ENCODE data around the gene KIF21A. TPM values are rescaled to one million over a fixed set of nuclear protein-coding genes. Genes with fewer than 3 reads are reported as not detected.
"Not testable (repeated sequence)": the region's sequence is repeated elsewhere in the genome, so short reads cannot be mapped to it uniquely, and the experiment has no call there.

Gene KIF21A
- total and polyA plus RNA-seq, 2 donors (not counting 1 experiment from before 2014, with no cell fraction given): 2.5 to 5.9 TPM

DNA sequence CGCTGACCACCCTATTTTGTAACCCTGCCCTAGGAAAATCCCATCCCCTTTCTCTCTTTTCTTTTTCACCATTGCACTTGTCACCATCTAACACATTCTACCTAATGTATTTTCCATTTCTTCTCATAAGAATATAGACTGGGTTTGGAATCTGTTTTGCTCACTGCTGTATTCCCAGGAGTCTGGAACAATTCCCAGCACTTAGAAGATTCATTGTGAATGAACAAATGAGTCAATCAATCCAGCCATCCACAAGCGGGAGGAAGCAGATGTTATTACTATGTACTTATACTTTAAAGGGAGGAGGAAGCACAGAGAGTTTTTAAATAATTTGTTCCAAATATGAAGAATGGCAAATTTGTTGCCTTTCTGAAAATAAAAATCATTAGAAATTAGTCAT is 142.1 kb downstream of the KIF21A start:
- no peak overlapping the region for H3K4me2 ChIP-seq (ENCODE audit: extremely low read depth, insufficient read depth, low read length)
- no peak overlapping the region for H3K9ac ChIP-seq (ENCODE audit: insufficient read depth, low read length)
- H3K9me3 ChIP-seq (ENCODE audit: control insufficient read depth, insufficient read depth, low read depth, low read length): no peaks in the 10 kb centered on the region
- no peak overlapping the region for H2AFZ ChIP-seq (ENCODE audit: low read length)
- H3K36me3 ChIP-seq (ENCODE audit: control insufficient read depth, insufficient read depth, low read length): no peaks in the 10 kb centered on the region
- H3K27ac ChIP-seq (ENCODE audit: insufficient read depth, low read length): no peak overlapping the region
- TF ChIP-seq, protein P1, sequence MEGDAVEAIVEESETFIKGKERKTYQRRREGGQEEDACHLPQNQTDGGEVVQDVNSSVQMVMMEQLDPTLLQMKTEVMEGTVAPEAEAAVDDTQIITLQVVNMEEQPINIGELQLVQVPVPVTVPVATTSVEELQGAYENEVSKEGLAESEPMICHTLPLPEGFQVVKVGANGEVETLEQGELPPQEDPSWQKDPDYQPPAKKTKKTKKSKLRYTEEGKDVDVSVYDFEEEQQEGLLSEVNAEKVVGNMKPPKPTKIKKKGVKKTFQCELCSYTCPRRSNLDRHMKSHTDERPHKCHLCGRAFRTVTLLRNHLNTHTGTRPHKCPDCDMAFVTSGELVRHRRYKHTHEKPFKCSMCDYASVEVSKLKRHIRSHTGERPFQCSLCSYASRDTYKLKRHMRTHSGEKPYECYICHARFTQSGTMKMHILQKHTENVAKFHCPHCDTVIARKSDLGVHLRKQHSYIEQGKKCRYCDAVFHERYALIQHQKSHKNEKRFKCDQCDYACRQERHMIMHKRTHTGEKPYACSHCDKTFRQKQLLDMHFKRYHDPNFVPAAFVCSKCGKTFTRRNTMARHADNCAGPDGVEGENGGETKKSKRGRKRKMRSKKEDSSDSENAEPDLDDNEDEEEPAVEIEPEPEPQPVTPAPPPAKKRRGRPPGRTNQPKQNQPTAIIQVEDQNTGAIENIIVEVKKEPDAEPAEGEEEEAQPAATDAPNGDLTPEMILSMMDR (conservative IDR thresholded peaks at IDR 0.05 in 1 of 2, IDR thresholded peaks at IDR 0.05 in 1 of 2; ENCODE audit: low read depth in 1 of 2, low read length in 2 of 2): no peak
- no peak for TF ChIP-seq EZH2 (IDR thresholded peaks at IDR 0.05; ENCODE audit: low read length, missing control alignments)
- no peaks in the 10 kb centered on the region for H3K79me2 ChIP-seq (ENCODE audit: control insufficient read depth, insufficient read depth, low read length)
- H4K20me1 ChIP-seq (ENCODE audit: control insufficient read depth, extremely low read depth, insufficient read depth, low read length): no peaks in the 10 kb centered on the region
- H3K4me1 ChIP-seq (ENCODE audit: control insufficient read depth, extremely low read depth, insufficient read depth, low read length): no peaks in the 10 kb centered on the region
- no peak overlapping the region for H3K4me3 ChIP-seq (replicated peaks in 1 of 4; ENCODE audit: control extremely low read depth in 1 of 4, insufficient read depth in 1 of 4, low read depth in 3 of 4, low read length in 4 of 4)
- DNase-seq (ENCODE audit: low read depth in 2 of 2): peak; percentile 15 to 41
- no peaks in the 10 kb centered on the region for H3K27me3 ChIP-seq (ENCODE audit: control insufficient read depth, insufficient read depth, low read length)

DNA sequence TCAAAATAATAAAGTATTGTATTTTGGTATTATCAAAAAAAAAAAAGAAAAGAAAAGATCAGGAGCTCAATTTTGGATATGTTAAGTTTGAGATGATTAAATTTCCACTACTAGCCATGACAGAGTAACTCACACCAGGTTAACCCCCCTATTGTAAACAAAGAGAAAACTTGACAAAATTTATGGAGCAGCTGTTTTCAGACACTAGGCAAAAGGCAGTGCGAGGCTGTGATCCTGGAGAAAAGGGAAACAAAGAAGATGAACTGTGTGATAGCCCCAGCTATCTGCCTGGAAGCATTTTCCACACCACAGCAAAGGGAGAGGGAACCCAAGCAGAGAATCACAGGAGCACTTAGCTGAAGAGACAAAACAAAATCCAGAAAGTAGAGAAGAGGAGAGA is 145.0 kb downstream of the KIF21A start:
- no peaks in the 10 kb centered on the region for H4K20me1 ChIP-seq (ENCODE audit: control insufficient read depth, extremely low read depth, insufficient read depth, low read length)
- no peak for DNase-seq (ENCODE audit: low read depth in 2 of 2)
- no peaks in the 10 kb centered on the region for H3K36me3 ChIP-seq (ENCODE audit: control insufficient read depth, insufficient read depth, low read length)
- no peak overlapping the region for H3K27ac ChIP-seq (ENCODE audit: insufficient read depth, low read length)
- no peak overlapping the region for H3K4me3 ChIP-seq (replicated peaks in 1 of 4; ENCODE audit: control extremely low read depth in 1 of 4, insufficient read depth in 1 of 4, low read depth in 3 of 4, low read length in 4 of 4)
- no peaks in the 10 kb centered on the region for H3K79me2 ChIP-seq (ENCODE audit: control insufficient read depth, insufficient read depth, low read length)
- no peaks in the 10 kb centered on the region for H3K4me1 ChIP-seq (ENCODE audit: control insufficient read depth, extremely low read depth, insufficient read depth, low read length)
- no peaks in the 10 kb centered on the region for H3K27me3 ChIP-seq (ENCODE audit: control insufficient read depth, insufficient read depth, low read length)
- no peaks in the 10 kb centered on the region for H3K9me3 ChIP-seq (ENCODE audit: control insufficient read depth, insufficient read depth, low read depth, low read length)
- H3K4me2 ChIP-seq (ENCODE audit: extremely low read depth, insufficient read depth, low read length): no peak overlapping the region
- no peak overlapping the region for H2AFZ ChIP-seq (ENCODE audit: low read length)
- no peak overlapping the region for H3K9ac ChIP-seq (ENCODE audit: insufficient read depth, low read length)
- no peak for TF ChIP-seq EZH2 (IDR thresholded peaks at IDR 0.05; ENCODE audit: low read length, missing control alignments)
- TF ChIP-seq, protein P1 (conservative IDR thresholded peaks at IDR 0.05 in 1 of 2, IDR thresholded peaks at IDR 0.05 in 1 of 2; ENCODE audit: low read depth in 1 of 2, low read length in 2 of 2): no peak

DNA sequence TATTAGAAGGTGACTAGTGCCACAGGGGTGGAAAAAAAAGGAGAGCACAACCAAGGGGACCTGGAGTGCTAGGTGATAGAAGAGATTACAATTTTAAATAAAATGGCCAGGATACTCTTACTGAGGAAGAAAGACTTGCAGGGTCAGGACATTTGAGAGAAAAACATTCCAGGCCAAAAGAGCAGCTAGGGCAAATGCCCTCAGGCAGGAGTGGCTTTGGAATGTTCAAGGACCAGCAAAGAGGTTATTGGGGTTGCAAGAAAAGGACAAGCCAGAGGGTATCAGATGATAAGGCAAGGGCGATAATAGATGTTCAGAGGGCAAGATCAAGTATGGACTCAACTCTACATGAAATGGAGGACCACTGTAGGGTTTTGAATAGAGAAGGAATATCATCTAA is 146.4 kb downstream of the KIF21A start:
- H3K4me2 ChIP-seq (ENCODE audit: extremely low read depth, insufficient read depth, low read length): no peak overlapping the region
- no peak overlapping the region for H2AFZ ChIP-seq (ENCODE audit: low read length)
- H3K27me3 ChIP-seq (ENCODE audit: control insufficient read depth, insufficient read depth, low read length): no peaks in the 10 kb centered on the region
- no peak overlapping the region for H3K9ac ChIP-seq (ENCODE audit: insufficient read depth, low read length)
- H3K9me3 ChIP-seq (ENCODE audit: control insufficient read depth, insufficient read depth, low read depth, low read length): no peaks in the 10 kb centered on the region
- no peak overlapping the region for H3K4me3 ChIP-seq (replicated peaks in 1 of 4; ENCODE audit: control extremely low read depth in 1 of 4, insufficient read depth in 1 of 4, low read depth in 3 of 4, low read length in 4 of 4)
- H3K4me1 ChIP-seq (ENCODE audit: control insufficient read depth, extremely low read depth, insufficient read depth, low read length): no peaks in the 10 kb centered on the region
- TF ChIP-seq, protein P1 (conservative IDR thresholded peaks at IDR 0.05 in 1 of 2, IDR thresholded peaks at IDR 0.05 in 1 of 2; ENCODE audit: low read depth in 1 of 2, low read length in 2 of 2): no peak
- TF ChIP-seq EZH2 (IDR thresholded peaks at IDR 0.05; ENCODE audit: low read length, missing control alignments): no peak
- H3K27ac ChIP-seq (ENCODE audit: insufficient read depth, low read length): no peak overlapping the region
- no peaks in the 10 kb centered on the region for H4K20me1 ChIP-seq (ENCODE audit: control insufficient read depth, extremely low read depth, insufficient read depth, low read length)
- no peak for DNase-seq (ENCODE audit: low read depth in 2 of 2)
- H3K36me3 ChIP-seq (ENCODE audit: control insufficient read depth, insufficient read depth, low read length): no peaks in the 10 kb centered on the region
- no peaks in the 10 kb centered on the region for H3K79me2 ChIP-seq (ENCODE audit: control insufficient read depth, insufficient read depth, low read length)

DNA sequence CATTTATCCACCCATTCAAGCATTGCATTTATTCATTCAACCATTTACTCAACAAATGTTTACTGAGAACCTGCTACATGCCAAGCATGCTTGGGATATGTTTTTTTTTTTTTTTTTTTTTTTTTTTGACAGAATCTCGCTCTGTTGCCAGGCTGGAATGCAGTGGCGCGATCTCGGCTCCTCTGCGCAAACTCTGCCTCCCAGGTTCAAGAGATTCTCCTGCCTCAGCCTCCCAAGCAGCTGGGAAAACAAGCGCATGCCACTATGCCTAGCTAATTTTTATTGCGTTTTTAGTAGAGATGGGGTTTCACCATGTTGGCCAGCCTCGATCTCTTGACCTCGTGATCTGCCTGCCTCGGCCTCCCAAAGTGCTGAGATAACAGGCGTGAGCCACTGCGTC is 147.3 kb downstream of the KIF21A start:
- H3K4me3 ChIP-seq (replicated peaks in 1 of 4; ENCODE audit: control extremely low read depth in 1 of 4, insufficient read depth in 1 of 4, low read depth in 3 of 4, low read length in 4 of 4); H3K36me3 ChIP-seq (ENCODE audit: control insufficient read depth, insufficient read depth, low read length); DNase-seq (ENCODE audit: low read depth in 2 of 2); H4K20me1 ChIP-seq (ENCODE audit: control insufficient read depth, extremely low read depth, insufficient read depth, low read length); H3K4me1 ChIP-seq (ENCODE audit: control insufficient read depth, extremely low read depth, insufficient read depth, low read length); H3K79me2 ChIP-seq (ENCODE audit: control insufficient read depth, insufficient read depth, low read length); H3K4me2 ChIP-seq (ENCODE audit: extremely low read depth, insufficient read depth, low read length); H3K9me3 ChIP-seq (ENCODE audit: control insufficient read depth, insufficient read depth, low read depth, low read length); H3K27ac ChIP-seq (ENCODE audit: insufficient read depth, low read length); H3K27me3 ChIP-seq (ENCODE audit: control insufficient read depth, insufficient read depth, low read length); H2AFZ ChIP-seq (ENCODE audit: low read length); H3K9ac ChIP-seq (ENCODE audit: insufficient read depth, low read length): not testable (repeated sequence)
